Prostate gland (tissue), 2 donors: ENCODE data around the gene STUB1. TPM values are rescaled to one million over a fixed set of nuclear protein-coding genes. Genes with fewer than 3 reads are reported as not detected.

Experiments
- DNase-seq: peaks from one replicate; pipeline ENCODE4 v3.0.0-alpha.2; 2019; ENCODE audit warnings: low spot score
- H3K27ac ChIP-seq, 2 donors: fragments of 200-600 bp; sonication (generic); 2 replicates each; pipeline ENCODE4 v1.5.1; 2017 to 2019
- H3K27me3 ChIP-seq: fragments of 200-600 bp; sonication (generic); replicated peaks from 2 replicates; pipeline ENCODE4 v1.5.1; 2019; ENCODE audit not compliant: insufficient read depth
- H3K36me3 ChIP-seq, 2 donors: fragments of 200-600 bp; sonication (generic); 1 replicate in 1 of 2; 2 replicates in 1 of 2; pipeline versions ENCODE4 v1.5.1 to v1.8.1; 2017 to 2019
- H3K4me1 ChIP-seq: fragments of 200-600 bp; sonication (generic); replicated peaks from 2 replicates; pipeline ENCODE4 v1.5.1; 2019
- H3K4me3 ChIP-seq, 2 donors: fragments of 200-600 bp; sonication (generic); 2 replicates each; pipeline ENCODE4 v1.5.1; 2017 to 2019
- H3K9me3 ChIP-seq: fragments of 200-600 bp; sonication (generic); 2 replicates; pipeline ENCODE4 v1.5.1; 2017
- POLR2A ChIP-seq: fragments of 450-650 bp; IDR thresholded peaks from one replicate; pipeline ENCODE4 v1.6.1; 2016; ENCODE audit warnings: antibody characterized with exemption, mild to moderate bottlenecking
- POLR2AphosphoS5 ChIP-seq: sonication (generic); formaldehyde crosslinking; IDR thresholded peaks from one replicate; pipeline ENCODE4 v1.6.1; 2017; ENCODE audit warnings: antibody characterized with exemption
- WGBS: methylation state at CpG from one replicate; pipeline ENCODE4 v1.1.5; 2018; 5-methylcytosine and 5-hydroxymethylcytosine counted together
- intact Hi-C: fragments of 100-400 bp; cut with DNase I; formaldehyde crosslinking; loops from one replicate; pipeline ENCODE4 v1.14.2; 2022
- total RNA-seq, 2 donors: library from RNA; depleted of rRNA; stranded (reverse); fragments of >200 nt; gene quantifications; one replicate each; pipeline ENCODE4 v1.1.0, GENCODE V29; 2016
- TF ChIP-seq, protein P1 (sequence below), 4 experiments: fragments of 200-600 bp in 2 of 4; fragments of 450-650 bp in 2 of 4; sonication (generic) in 2 of 4; IDR thresholded peaks; 1 replicate in 3 of 4; 2 replicates in 1 of 4; pipeline ENCODE4 v1.5.1; 2016 to 2019; ENCODE audit warnings: antibody characterized with exemption in 4 of 4, mild to moderate bottlenecking in 2 of 4, moderate library complexity in 2 of 4

Gene STUB1
- total RNA-seq, 2 donors from 2014 or later, result 173 to 255 TPM

DNA sequence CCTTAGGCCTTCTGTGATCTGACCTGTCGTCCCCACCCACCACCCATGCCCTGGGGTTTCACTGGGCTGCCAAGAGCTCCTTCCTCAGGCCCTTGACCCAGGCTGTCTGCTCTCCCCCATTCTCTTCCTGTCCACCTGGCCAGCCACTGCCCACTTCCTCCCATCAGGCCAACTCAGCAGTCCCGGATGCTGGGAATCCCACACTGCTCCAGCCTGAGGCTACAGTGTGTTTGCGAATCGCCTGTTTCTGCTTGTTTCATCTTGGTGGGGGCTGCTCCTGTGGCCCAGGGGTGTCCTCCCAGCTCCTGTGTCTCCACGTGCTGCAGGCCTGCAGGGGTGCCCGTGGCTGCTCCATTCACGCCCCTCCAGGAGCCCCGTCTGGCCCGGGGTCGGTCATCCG is 33.9 kb downstream of the STUB1 start:
- H3K27ac ChIP-seq, result no peak overlapping the region
- no peaks in the 10 kb centered on the region for H3K36me3 ChIP-seq
- no peaks in the 10 kb centered on the region for H3K9me3 ChIP-seq
- no peak for TF ChIP-seq POLR2AphosphoS5
- TF ChIP-seq, protein P1, sequence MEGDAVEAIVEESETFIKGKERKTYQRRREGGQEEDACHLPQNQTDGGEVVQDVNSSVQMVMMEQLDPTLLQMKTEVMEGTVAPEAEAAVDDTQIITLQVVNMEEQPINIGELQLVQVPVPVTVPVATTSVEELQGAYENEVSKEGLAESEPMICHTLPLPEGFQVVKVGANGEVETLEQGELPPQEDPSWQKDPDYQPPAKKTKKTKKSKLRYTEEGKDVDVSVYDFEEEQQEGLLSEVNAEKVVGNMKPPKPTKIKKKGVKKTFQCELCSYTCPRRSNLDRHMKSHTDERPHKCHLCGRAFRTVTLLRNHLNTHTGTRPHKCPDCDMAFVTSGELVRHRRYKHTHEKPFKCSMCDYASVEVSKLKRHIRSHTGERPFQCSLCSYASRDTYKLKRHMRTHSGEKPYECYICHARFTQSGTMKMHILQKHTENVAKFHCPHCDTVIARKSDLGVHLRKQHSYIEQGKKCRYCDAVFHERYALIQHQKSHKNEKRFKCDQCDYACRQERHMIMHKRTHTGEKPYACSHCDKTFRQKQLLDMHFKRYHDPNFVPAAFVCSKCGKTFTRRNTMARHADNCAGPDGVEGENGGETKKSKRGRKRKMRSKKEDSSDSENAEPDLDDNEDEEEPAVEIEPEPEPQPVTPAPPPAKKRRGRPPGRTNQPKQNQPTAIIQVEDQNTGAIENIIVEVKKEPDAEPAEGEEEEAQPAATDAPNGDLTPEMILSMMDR (IDR thresholded peaks at IDR 0.05), result no peak
- no peak for TF ChIP-seq POLR2A
- peaks cover 14% of the 10 kb centered on the region for H3K4me1 ChIP-seq
- intact Hi-C loops, result loop anchor here (5.0 kb wide), 2 partner anchors 73 to 338 kb away; partner anchors contain the start of genes CHTF18 and RPUSD1
- 70% methylated on average over 11 of the region's 11 CpGs for WGBS
- no peak overlapping the region for H3K4me3 ChIP-seq
- H3K27me3 ChIP-seq, result peaks cover 5% of the 10 kb centered on the region
- no peak for DNase-seq

DNA sequence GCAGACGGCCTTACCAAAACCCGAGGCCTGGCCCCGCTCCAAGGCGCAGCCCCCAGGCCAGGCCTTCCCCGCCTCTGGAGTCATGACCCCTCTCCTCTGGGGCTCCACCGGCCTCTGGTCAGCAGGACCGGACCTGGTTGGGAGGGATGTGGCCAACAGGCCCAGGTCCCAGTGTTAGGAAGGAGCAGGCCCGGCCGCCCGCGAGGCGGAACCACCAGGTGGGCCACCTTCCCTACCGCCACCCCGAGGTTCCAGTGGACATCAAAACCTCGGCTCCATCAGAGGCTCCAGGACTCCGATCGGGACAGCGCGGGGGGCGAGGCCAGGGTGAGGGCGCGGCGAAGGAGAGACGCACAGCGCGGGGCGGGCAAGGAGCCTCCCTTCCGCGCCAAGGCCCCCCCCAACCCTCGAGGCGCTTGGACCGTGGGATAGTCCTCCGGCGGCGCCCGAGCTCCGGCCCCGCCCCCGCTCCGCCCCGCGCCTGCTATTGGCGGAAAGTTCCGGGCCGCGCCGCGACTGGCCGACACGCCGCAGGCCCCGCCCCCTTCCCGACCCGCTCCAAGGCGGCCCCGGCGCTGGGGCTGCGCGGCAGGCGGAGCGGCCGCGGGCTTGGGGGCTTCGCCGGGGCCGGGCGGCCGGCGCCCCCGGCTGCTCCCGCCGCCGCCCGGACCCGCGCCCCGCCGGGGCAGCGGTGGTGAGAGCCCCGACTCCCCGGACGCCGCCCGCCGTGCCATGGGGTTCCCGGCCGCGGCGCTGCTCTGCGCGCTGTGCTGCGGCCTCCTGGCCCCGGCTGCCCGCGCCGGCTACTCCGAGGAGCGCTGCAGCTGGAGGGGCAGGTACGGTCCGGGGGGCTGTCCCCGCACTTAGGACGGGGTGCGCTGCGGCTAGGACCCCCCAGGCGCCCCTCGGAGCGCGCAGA is 34.6 kb downstream of the STUB1 start, which contains the start of gene METRN:
METRN (plus strand) TSS at position 561 of the 919 bp plus-strand sequence; CDS start at position 733, 172 bp downstream.
- peaks cover 15% of the 10 kb centered on the region for H3K4me1 ChIP-seq
- DNase-seq, result peak; percentile 85
- H3K27ac ChIP-seq, result no peak within 1 kb of the TSS

DNA sequence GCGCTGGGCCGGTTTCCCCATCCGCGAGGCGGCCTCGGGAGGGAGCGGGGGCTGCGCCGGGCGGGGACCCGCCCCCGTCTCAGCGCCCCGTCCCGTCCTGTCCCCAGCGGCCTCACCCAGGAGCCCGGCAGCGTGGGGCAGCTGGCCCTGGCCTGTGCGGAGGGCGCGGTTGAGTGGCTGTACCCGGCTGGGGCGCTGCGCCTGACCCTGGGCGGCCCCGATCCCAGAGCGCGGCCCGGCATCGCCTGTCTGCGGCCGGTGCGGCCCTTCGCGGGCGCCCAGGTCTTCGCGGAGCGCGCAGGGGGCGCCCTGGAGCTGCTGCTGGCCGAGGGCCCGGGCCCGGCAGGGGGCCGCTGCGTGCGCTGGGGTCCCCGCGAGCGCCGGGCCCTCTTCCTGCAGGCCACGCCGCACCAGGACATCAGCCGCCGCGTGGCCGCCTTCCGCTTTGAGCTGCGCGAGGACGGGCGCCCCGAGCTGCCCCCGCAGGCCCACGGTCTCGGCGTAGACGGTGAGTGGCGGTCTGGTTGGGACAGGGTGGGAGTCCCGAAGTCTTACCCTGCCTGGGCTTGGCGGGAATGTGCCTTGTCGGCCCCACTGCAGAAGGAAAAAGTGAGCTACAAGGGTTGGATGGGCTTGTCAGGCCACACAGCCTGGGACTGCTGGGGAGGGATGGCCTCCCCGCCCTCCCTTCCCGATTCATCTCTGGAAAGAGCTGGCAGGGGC is 35.4 kb downstream of the STUB1 start:
- intact Hi-C loops, result no loop called here
- Histone ChIP-seq H3K36me3 (no peaks in the 10 kb centered on the region), H3K4me3 (peak overlapping the region; percentile 51 to 55), H3K27ac (no peak overlapping the region), H3K4me1 (peaks cover 23% of the 10 kb centered on the region), H3K9me3 (no peaks in the 10 kb centered on the region), H3K27me3 (peaks cover 2% of the 10 kb centered on the region)
- WGBS, result 2% methylated on average over 36 of the region's 74 CpGs
- no peak for TF ChIP-seq POLR2A
- TF ChIP-seq, protein P1 (IDR thresholded peaks at IDR 0.05), result peak in 1 of 4 experiments; percentile 20
- no peak for DNase-seq

More for the DNA sequence above, 34.6 kb downstream of the STUB1 start, which contains the start of gene METRN:
- Histone ChIP-seq H3K27me3 (peaks cover 5% of the 10 kb centered on the region), H3K9me3 (no peaks in the 10 kb centered on the region), H3K36me3 (no peaks in the 10 kb centered on the region), H3K4me3 (peak within 1 kb of the TSS; percentile 51 to 55)
- intact Hi-C loops, result loop anchor here (5.0 kb wide), 2 partner anchors 72 to 337 kb away; partner anchors contain the start of genes CHTF18 and RPUSD1
- 12% methylated on average over 32 of the region's 108 CpGs for WGBS
- TF ChIP-seq POLR2A (no peak), POLR2AphosphoS5 (no peak)
- TF ChIP-seq, protein P1 (IDR thresholded peaks at IDR 0.05), result no peak

DNA sequence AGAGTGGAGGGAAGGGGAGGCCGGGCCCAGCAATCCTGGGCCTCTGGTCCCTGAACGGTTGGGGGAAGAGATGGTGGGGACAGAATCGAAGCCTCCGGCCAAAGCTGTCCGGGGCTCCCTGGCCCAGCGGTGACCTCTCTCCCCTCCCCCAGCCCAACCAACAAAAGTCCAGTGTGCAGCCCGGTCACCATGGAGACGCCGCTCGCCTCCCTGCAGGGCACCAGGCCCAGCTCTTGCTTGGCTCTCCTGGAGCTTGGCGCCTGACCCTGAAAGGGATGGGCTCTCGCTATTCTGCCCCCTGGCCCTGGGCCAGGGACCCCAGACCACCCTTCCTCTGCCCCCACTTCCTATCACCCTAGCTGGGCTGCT is 36.0 kb downstream of the STUB1 start:
- Histone ChIP-seq H3K36me3 (no peaks in the 10 kb centered on the region), H3K27me3 (no peaks in the 10 kb centered on the region), H3K9me3 (no peaks in the 10 kb centered on the region), H3K4me3 (peak overlapping the region in 1 of 2 donors; percentile 51), H3K27ac (no peak overlapping the region), H3K4me1 (peaks cover 23% of the 10 kb centered on the region)
- TF ChIP-seq, protein P1 (IDR thresholded peaks at IDR 0.05), result no peak
- TF ChIP-seq POLR2AphosphoS5 (no peak), POLR2A (no peak)
- intact Hi-C loops, result no loop called here
- WGBS, result 8% methylated on average over 10 of the region's 12 CpGs
- DNase-seq, result no peak
